ENCODE results near the gene ROR1. TPM values are rescaled to one million over a fixed set of nuclear protein-coding genes. Genes with fewer than 3 reads are reported as not detected.

ROR1 gene
- total RNA-seq, 1 experiment from 2014 or later = 56.3 TPM

DNA sequence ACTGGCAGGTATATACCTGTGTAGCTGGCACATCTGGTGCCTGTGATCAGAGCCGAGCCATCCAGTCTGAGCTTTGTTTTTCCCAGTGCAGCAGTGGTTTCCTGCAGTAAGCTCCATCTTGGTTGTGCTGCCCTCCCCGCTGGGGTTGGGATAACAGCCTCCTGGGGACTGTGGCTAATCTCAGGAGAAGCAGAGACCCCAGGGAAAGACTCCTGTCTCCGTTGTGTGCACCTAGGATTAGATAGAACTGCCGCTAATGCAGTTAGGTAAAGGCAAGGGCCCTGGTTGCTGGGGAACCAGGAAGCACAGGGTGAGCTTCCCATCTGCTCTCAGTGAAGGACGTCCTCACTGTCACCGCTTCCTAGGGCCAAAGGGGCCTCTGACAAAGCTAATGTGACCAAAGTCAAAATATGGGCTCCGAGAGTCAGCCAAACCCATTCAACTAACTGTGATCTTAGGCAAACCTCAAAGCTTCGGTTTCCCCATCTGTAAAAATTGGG is 20.0 kb downstream of the ROR1 start:
- TF ChIP-seq, protein P1, sequence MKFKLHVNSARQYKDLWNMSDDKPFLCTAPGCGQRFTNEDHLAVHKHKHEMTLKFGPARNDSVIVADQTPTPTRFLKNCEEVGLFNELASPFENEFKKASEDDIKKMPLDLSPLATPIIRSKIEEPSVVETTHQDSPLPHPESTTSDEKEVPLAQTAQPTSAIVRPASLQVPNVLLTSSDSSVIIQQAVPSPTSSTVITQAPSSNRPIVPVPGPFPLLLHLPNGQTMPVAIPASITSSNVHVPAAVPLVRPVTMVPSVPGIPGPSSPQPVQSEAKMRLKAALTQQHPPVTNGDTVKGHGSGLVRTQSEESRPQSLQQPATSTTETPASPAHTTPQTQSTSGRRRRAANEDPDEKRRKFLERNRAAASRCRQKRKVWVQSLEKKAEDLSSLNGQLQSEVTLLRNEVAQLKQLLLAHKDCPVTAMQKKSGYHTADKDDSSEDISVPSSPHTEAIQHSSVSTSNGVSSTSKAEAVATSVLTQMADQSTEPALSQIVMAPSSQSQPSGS (CRISPR knock-in tag; IDR thresholded peaks at IDR 0.05; ENCODE audit: borderline replicate concordance, low read depth) = no peak
- TF ChIP-seq ZNF416 (CRISPR knock-in tag; IDR thresholded peaks at IDR 0.05) (no peak), ZNF219 (CRISPR knock-in tag; IDR thresholded peaks at IDR 0.05; ENCODE audit: borderline replicate concordance) (no peak), ZSCAN18 (CRISPR knock-in tag; IDR thresholded peaks at IDR 0.05) (no peak), ZNF671 (CRISPR knock-in tag; IDR thresholded peaks at IDR 0.05) (no peak), ATF6 (CRISPR knock-in tag; IDR thresholded peaks at IDR 0.05) (no peak), PRRX2 (CRISPR knock-in tag; IDR thresholded peaks at IDR 0.05) (no peak), GRHL2 (CRISPR knock-in tag; IDR thresholded peaks at IDR 0.05; ENCODE audit: insufficient replicate concordance, severe bottlenecking) (no peak), ZNF121 (CRISPR knock-in tag; IDR thresholded peaks at IDR 0.05) (no peak)
- DNase-seq (ENCODE audit: low spot score) = no peak
- Mint-ChIP-seq H3K4me3 (no peak overlapping the region), H3K27me3 (ENCODE audit: low read depth) (no peaks in the 10 kb centered on the region), H3K27ac (peak overlapping the region; percentile 98; the same call in 1 of the 2 replicates), H3K9me3 (no peaks in the 10 kb centered on the region), H3K36me3 (no peaks in the 10 kb centered on the region), H3K4me1 (peaks cover 98% of the 10 kb centered on the region)
- ATAC-seq = no peak
- CTCF ChIA-PET = interaction anchor here (0.7 to 3.8 kb wide), 10 partner anchors 14 to 343 kb away, joined by 3 to 22 read pairs (median 4); partner anchors contain the start of gene ROR1
- POLR2A ChIA-PET = interaction anchor here (1.0 to 1.8 kb wide), 3 partner anchors 13 to 896 kb away, joined by 3 to 5 read pairs (median 4); no protein-coding TSS in a partner anchor

DNA sequence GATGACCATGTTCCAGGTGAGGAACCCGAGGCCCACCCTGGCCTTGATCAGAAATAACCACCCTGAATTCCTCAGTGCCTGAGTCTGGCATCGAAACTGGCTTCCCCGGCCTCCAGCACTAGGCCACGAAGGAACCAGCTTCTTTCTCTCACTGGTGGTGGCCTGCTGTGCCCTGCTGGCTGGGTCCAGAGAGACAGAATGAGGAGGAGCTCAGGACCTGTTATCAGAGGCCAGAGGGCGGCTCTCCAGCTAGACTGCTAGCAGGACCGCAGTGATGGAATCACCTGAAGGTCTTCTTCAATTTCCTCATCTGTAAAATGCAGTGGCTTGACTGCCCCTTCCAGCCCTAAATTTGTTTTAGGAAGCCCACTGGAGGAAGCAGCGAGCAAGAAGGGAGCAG is 20.5 kb downstream of the ROR1 start:
- POLR2A ChIA-PET = interaction anchor here (0.8 to 1.8 kb wide), 5 partner anchors 14 to 895 kb away, joined by 3 to 5 read pairs (median 4); no protein-coding TSS in a partner anchor
- Mint-ChIP-seq H3K36me3 (no peaks in the 10 kb centered on the region), H3K27ac (peak overlapping the region; percentile 98), H3K4me1 (peaks cover 98% of the 10 kb centered on the region), H3K27me3 (ENCODE audit: low read depth) (no peaks in the 10 kb centered on the region), H3K4me3 (no peak overlapping the region), H3K9me3 (no peaks in the 10 kb centered on the region)
- no peak for TF ChIP-seq JUN (CRISPR knock-in tag; IDR thresholded peaks at IDR 0.05)
- 0 out of 2 replicates have a peak, but pooled peaks have one; percentile 16 for TF ChIP-seq ZNF121 (CRISPR knock-in tag; IDR thresholded peaks at IDR 0.05)
- DNase-seq (ENCODE audit: low spot score) (no peak), ATAC-seq (peak; percentile 5; the same call in 1 of the 2 replicates)
- CTCF ChIA-PET = interaction anchor here (0.8 to 3.8 kb wide), 10 partner anchors 15 to 343 kb away, joined by 3 to 22 read pairs (median 4); partner anchors contain the start of gene ROR1

DNA sequence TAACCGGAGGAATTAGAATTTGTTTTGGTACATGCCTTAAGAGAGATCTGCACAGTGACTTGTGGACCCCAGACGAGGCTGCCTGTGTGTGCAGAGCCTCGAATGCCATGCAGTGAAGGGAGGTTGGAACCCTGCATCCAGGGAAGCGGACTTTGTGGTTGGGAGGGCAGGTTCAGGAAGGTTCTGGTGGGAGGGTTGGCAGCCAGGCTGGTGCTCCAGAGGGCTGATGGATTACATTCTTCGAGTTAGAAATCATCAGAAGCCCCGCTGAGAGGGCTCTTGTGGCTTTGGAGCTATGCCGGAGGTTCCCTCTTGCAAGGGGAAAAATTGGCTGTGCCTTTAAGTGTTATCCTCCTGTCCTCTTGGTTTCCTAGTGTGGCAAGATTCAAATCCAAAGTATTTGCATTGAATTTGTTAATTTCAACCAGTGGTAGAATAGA is 21.1 kb downstream of the ROR1 start:
- Mint-ChIP-seq H3K4me3 (peak overlapping the region; percentile 39), H3K27ac (peak overlapping the region; percentile 98), H3K36me3 (no peaks in the 10 kb centered on the region), H3K27me3 (ENCODE audit: low read depth) (no peaks in the 10 kb centered on the region), H3K4me1 (peaks cover 98% of the 10 kb centered on the region), H3K9me3 (no peaks in the 10 kb centered on the region)
- ChIA-PET CTCF (interaction anchor here (1.2 to 3.8 kb wide), 7 partner anchors 21 to 342 kb away, joined by 4 to 22 read pairs (median 6); partner anchors contain the start of gene ROR1), POLR2A (interaction anchor here (0.8 to 1.8 kb wide), 4 partner anchors 14 to 103 kb away, joined by 3 to 5 read pairs (median 4); no protein-coding TSS in a partner anchor)
- DNase-seq (ENCODE audit: low spot score) (peak; percentile 42), ATAC-seq (peak; percentile 51)
- TF ChIP-seq, protein P2, sequence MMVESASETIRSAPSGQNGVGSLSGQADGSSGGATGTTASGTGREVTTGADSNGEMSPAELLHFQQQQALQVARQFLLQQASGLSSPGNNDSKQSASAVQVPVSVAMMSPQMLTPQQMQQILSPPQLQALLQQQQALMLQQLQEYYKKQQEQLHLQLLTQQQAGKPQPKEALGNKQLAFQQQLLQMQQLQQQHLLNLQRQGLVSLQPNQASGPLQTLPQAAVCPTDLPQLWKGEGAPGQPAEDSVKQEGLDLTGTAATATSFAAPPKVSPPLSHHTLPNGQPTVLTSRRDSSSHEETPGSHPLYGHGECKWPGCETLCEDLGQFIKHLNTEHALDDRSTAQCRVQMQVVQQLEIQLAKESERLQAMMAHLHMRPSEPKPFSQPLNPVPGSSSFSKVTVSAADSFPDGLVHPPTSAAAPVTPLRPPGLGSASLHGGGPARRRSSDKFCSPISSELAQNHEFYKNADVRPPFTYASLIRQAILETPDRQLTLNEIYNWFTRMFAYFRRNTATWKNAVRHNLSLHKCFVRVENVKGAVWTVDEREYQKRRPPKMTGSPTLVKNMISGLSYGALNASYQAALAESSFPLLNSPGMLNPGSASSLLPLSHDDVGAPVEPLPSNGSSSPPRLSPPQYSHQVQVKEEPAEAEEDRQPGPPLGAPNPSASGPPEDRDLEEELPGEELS (CRISPR knock-in tag; IDR thresholded peaks at IDR 0.05) = no peak
- TF ChIP-seq ZBTB21 (CRISPR knock-in tag; IDR thresholded peaks at IDR 0.05; ENCODE audit: borderline replicate concordance) = no peak
- 0 out of 2 replicates have a peak, but pooled peaks have one; percentile 33 for TF ChIP-seq TEAD1 (CRISPR knock-in tag; IDR thresholded peaks at IDR 0.05)
